GM21367 (cell line): ENCODE results near the gene ARNT2.

Experiments
- ATAC-seq: cut with Tn5 transposase; IDR thresholded peaks from one replicate; pipeline ENCODE4 v1.9.1; 2021; ENCODE audit not compliant: unreplicated experiment

ARNT2 gene

DNA sequence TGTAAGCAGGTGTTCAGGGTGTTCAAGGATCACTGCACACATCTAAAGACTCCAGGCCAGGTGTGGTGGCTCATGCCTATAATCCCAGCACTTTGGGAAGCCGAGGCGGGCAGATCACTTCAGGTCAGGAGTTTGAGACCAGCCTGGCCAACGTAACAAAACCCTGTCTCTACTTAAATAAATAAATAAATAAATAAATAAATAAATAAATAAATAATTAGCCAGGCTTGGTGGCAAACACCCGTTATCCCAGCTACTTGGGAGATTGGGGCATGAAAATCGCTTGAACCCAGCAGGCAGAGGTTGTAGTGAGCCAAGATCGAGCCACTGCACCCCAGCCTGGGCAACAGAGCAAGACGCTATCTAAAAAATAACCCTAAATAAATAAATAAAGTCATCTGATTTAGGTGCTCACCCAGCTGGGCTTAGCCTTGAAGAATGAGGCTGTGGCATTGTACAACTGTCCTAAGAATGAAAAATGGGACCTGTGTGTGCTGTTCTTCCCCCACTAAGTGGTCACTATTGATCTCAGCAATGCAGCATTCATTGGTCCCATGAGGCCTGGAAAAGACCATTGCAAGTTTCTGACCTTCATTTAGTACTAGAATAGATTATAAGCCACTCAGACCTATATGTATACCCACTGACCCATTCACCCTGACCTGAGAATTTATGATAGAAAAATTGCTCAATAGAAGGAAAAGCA is 208.1 kb downstream of the ARNT2 start:
- no peak for ATAC-seq

DNA sequence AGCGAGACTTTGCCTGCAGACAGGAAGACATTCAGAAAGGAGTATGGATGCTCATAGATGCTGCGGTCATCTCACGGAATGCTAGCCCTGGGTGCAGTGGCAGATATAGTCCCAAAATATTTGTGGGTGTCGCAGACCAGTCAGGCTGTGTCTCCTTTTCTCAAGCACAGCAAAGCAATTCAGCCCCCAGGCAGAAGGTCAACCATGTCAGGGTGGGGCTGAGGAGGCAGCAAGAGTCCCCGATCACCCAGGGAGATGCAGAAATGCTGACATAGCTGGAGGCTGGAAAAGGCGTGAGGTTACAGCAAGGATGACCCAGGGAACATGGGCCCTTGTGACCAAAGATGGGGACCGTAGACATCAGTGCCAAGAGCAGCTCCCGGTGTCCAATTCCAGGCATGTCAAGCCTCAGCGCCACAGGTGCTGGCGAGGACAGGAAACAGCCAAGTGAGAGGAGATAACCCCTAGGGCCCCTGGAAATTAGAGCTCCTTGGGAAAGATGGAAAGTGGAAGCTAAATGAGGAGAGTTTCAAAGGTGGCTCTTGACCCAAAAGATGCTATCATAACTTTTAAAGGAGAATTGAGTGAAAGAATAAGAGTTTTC is 209.7 kb downstream of the ARNT2 start:
- ATAC-seq, result no peak

DNA sequence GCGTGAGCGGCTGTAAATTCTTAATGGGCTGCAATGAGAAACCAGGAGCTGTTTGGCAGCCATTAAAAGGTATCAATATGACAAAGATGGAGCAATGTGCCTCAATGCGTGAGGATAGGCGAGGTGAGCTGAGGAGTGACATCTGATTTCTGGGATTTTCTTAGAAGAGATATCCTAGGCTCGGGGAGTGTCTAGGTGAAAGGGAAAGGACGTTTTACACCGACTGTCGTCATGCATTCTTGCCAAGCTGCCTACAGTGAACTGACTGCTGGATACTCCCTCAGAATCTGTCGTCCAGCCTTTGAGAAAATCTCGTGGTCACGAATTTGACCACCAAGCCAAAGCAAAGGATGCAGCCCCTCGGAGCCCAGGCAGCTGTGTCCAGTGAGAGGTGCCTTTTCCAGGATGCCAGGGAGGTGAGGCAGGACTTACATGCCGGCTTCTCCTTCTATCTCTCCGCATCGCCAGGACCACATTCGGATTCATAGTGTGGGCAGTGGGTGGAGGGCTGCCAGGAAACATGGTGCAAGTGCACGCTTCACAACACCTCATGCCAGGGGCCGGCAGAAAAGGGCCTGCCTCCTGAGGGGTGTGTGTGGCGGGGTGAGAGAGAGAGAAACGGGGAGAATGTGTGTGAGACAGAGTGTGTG is 210.7 kb downstream of the ARNT2 start:
- ATAC-seq, result no peak

DNA sequence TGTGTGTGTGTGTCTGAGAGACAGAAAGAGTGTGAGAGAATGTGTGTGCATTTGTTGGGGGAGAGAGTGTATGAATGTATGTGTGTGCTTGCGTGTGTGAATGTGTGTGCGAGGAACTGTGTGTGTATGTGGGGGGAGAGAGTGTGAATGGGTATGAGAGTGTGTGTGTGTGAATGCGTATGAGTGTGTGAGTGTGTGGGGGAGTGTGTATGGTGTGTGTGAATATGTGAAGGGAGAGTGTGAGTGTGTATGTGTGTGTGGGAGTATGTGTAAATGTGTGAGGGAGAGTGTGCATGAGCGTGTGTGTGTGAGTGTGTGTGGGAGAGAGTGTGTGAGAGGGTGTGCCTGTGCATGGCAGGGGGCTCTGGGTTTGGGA is 211.2 kb downstream of the ARNT2 start:
- ATAC-seq, result no peak

DNA sequence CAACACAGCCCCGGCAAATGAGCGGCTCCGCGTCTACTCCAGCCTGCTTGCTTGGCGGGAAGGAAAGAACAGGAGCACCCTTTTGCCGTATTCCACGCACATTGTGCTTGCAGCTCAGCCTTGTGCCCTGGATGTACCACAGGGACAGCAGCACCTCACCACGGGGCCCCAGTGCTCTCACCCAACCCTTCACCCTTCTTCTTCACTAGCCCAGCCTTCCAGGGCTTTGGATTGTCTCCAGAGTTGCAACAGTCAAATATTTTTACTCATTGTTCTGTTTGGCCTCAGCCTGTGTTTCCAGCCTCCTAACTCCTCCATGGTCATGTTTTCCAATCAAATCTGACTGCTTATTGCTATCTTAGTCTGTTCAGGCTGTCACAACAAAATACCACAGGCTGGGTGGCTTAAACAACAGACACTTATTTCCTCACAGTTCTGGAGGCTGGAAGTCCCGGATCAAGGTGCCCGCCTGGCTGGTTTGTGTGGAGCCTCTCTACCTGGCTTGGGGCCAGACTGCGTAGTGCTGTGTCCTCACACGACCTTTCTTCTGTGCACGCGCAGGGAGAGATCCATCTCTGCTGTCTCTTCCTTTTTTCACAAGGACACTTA is 211.7 kb downstream of the ARNT2 start:
- ATAC-seq, result no peak

DNA sequence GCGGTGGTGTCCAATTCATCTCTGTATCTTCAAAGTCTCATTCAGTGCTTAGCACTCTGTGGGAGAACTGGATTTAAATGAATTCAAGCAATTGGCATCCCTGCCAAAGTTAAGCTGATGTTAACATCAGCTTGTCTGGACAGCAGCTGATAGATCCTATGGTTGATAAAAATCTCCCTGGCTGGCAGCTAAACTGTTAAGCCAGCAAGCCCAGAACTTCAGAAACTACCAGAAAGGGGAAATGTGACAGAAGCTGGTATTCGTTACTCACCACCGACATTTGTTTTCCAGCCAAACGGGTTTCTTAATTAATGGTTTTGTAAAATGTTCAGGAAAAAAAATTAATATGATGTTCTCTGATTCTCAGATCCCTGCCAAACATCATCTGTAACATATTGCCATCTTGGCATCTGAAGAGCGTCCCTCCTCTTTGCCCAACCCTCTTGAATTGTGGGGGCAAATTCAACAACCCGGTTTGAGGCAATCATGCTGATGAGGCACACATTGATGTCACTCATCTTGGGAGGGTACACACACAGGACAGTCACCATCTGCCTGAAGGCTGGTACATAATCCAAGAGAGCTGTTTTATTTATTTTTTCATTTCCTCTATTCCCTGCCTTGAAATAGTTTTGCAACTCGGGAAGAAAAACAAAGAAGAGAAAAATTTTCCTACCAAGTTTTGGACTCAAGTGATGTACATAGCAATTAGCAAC is 214.7 kb downstream of the ARNT2 start:
- no peak for ATAC-seq

DNA sequence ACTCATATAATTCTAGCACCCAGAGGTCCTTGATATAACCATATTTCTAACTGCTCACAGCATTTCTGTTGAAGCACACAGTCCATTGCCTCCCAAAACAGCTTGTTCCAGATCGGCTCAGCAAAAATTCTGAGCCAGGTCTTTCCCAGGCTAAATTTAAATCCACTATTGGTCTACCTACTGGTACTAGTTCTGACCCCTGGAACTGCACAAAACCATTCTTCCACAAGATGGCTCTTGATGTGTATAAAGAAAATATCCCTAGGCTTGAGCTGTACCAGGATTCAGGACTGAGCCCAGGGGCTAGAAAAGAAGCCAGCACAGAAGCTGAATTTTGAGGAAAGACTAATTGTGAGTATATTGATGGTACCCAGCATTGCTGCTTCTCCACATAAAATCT is 215.5 kb downstream of the ARNT2 start:
- no peak for ATAC-seq

DNA sequence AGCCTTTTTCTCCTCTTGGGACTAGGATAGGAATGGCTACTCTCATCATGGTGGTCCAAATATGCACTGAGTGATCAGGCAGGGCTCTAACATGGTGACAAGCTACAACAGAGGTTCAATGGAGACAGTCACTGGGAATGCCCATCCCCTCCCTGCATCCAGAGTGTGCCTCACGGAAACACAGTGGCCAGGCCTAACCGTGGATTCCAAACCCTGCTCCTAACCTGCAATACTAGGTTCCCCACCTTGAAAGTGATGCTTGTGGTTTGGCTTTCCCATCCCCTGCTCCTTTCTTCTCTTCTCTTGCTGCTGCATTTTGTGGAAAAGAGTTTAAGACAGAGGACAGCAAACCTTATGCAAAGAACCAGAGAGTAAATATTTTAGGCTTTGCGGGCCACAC is 216.0 kb downstream of the ARNT2 start:
- ATAC-seq, result no peak

DNA sequence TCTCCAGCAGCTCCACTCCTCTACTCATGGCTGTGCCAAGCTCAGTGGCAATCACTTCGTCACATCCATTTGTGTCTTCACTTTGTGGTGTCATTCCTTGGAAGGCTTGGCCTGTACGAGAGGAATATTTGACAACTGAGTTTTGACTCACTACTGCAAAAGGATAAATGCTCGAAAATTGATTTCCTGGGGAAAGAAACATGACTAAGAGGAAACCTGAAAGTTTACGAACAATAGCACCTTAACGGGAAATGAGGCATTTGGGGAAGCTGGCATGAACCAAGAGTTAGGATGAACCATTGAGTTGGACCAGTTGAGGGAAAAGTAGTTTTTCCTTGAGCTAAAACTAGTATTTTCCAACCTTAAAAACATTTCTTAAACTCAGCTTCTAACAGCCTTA is 216.7 kb downstream of the ARNT2 start:
- ATAC-seq, result no peak

DNA sequence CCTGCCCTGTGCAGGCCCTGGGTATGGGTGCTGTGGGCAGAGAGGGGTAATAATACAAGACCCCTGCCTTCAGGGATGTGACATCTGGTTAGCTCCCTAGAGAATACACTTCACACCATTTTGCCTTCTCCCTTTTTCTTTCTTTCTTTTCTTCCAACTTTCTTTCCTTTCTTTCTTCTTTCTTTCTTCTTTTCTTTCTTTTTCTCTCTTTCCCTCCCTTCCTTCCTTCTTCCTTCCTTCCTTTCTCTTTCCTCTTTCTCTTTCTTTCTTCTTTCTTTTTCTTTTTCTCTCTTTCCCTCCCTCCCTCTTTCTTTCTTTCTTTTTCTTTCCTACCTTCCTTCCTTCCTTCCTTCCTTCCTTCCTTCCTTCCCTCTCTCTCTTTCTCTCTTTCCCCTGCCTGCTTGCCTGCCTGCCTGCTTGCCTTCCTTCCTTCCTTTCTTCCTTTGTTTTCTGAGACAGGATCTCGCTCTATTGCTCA is 222.5 kb downstream of the ARNT2 start:
- no peak for ATAC-seq

DNA sequence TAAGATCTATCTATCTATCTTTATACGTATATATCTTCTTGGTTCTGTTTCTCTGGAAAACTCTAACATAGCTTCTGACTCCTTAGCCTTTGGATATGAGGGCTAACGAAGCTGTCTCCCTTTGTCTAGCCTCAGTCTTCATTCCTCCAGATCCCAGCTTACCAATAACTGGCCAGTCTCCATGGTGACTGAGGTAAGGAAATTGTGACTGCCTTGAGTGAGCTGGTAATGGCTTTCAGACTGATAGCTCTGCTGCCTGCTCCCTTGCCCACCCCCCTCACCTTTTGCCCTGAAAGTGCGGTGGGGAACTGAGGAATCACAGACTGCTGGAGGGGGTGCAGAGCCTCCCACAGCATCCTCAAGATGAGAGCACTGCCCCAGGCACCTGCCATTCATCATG is 225.2 kb downstream of the ARNT2 start:
- ATAC-seq, result no peak

DNA sequence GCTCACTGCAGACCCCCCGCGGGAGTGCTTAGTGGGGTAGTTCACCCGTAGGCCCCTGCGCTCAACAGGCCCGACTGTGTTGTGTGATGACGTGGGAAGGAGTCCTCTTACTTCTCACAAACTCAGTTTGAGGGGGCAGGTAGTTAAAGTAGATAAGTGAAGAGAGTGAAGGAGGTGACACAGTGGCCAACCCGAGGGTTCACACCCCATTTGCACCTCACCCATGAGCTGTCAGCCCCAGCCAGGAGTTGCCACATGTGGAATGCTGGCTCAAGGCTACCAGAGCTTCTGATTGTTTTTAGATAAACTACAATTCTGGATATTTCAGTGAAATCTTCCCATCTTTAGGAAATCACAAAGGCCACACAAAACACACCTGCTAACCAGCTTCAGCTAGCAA is 226.8 kb downstream of the ARNT2 start:
- no peak for ATAC-seq

DNA sequence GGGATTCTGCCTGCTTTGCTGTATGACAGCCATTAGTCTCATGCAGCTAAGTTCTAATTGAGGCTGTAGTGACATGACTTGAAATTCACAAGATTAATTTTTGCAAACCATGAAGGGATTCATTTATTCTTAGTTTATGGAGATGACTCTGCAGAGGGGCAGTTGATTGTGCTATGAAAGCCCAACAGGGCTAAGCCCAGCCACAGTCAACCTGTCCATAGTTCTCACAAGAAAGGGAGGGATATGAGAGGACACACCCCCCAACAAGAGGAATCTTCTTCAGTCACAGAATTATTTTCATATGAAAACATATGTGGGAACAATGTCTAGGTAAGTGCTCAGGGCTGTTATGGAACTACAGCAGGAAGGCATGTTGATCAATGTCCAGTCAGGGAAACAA is 229.0 kb downstream of the ARNT2 start:
- ATAC-seq, result no peak

DNA sequence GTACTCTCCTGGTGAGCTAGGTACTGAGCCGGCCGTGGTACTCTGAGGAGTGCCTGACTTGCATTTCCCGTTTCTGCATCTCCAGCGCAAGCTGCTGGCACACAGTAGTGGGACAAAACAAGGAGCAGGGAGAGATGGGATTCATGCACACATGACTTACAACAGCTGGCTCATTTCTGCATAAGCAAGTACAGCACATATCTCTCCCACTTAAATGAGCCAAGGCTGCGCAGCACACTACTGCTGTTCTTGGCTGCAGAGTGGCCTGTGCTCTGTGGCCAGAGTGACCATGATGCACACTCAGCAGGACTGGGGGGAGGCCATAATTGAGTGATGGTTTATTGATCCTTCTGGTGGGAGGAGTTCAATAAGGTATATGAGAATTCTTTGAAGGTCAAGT is 231.8 kb downstream of the ARNT2 start:
- no peak for ATAC-seq

DNA sequence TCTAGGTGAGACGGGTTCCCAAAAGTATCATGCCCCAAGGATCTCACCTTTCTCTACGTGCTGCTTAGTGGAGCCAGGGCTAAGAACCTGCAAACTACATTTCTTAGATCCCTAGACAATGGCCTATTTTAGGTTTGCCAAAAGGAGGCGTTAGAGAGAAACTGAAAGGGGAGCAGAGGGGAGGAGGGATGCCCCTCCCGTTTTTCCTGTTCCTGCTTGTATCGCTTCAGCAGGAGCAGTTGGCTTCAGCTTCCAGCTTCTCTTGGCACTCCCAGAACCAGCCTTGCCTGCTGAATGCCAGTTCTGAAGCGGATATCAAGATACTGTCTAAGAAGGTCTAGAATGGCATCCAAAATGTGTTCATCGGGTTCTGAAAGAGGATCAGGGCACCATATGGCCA is 232.5 kb downstream of the ARNT2 start:
- no peak for ATAC-seq

DNA sequence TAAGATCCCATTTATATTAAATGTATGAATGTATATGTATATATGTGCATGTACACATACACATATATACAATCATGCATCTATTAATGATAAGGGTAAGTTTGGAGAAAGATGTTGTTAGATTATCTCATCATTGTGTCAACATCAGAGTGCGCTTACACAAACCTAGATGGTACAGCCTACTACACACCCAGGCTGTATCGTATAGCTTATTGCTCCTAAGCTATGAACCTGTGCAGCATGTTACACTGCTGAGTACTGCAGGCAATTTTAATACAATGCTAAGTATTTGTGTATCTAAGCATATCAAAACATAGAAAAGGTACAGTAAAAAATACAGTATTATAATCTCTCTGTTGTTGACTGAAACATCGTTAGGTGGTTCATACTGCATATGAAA is 233.6 kb downstream of the ARNT2 start:
- no peak for ATAC-seq

DNA sequence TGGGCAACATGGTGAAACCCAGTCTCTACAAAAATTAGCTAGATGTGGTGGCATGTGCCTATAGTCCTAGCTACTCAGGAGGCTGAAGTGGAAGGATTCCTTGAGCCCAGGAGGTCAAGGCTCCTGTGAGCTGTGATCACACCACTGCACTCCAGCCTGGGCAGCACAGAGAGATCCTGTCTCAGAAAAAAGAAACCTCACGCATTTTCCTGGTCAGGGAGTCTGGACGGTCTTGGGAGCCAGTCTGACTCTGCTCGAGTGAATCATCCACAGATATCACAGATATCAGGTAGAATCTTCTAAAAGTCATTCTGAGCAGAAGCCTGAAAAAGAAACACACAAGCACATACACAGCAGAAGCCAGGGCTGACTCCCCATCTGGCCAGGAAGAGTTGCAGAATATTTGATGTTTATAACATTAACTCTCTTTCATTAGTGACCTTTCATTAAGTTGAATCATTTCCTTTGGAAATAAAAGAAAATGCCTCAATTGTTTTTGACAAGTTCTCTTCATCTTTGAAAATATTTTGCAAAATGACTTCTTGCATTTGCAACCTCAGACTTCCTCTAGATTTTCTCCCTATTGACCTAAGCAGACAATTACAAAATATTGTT is 234.5 kb downstream of the ARNT2 start:
- ATAC-seq, result no peak

DNA sequence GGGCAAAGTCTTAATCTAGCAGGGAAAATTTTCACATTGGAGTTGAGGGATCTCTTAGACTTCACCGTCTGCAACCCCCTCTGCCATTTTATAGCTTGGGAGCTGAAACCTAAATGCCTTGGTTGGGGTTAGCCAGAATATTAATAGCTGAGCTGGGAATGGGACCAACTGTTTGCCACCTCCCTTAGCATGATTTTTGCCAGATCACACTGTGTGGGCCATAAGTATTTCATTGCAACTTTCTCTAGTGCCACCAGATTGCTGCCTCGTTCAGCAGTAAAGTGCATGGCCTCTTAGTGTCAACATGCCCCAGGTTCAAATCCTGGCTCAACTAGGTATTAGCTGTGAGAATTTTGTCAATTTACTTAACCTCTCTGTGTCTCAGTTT is 235.0 kb downstream of the ARNT2 start:
- no peak for ATAC-seq

DNA sequence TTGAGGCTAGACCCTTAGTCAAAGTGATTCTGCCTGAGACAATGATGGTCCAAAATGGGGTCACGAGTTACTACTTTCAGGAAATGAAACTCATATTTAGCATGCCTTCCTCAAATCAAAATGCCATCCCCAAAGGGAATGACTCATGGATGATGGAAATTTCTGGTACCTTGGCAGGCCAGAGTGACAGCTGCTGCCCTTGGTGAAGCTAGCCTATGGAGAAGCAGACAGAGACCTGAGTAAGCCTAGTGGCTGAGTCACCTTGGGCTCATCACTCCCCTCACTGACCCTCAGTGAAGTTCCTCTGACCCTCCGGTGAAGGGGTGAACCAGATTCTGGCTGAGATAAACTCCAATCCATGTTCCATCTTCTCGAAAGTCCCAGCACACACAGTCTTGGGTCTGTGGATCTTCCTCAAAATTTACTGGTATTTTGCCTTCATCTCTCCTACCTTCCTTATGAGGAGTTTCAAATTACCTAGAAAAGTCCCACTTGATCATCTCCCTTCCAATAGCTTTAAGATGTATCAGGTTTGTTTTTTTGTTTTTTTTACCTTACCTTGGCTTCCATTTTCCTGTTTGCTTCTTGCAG is 236.4 kb downstream of the ARNT2 start:
- ATAC-seq, result no peak

DNA sequence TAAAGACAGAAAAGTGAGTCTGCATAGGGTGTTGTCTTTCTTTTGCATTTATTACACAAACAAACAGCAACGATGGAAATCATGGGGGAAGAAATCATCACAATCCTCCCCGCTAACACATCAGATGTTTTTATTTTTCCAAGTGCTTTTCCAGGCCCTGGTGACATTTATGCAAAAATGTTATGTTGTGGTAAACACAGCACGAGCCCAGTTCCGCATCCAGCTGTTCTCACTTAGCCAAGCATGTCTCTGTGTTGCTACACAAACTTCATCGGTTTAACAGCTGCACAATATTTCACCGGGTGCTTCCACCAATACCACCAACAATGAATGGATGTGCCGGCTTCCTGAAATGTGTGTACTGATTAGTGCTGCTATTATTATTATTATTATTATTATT is 237.2 kb downstream of the ARNT2 start:
- no peak for ATAC-seq
